ENCODE data around the gene MYRIP.

DNA sequence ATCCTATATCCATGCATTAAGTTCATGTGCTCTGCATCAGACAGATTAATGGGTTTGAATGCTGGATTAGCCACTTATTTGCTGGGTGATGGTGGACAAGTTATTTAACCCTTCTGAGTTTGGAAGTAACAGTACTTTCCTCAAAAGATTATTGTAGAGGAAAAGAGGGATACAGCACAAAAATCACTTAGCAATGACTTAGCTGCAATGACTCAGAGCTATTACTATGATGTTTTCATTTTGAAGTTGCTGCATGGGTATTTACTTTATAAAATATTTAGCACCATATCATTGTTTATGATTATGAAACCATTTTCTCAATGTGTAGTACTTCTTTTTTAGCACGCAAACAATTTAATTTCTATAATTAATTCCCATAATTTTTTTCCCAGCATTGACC lies 248.4 kb downstream of the MYRIP start:
- TF ChIP-seq, protein P1, sequence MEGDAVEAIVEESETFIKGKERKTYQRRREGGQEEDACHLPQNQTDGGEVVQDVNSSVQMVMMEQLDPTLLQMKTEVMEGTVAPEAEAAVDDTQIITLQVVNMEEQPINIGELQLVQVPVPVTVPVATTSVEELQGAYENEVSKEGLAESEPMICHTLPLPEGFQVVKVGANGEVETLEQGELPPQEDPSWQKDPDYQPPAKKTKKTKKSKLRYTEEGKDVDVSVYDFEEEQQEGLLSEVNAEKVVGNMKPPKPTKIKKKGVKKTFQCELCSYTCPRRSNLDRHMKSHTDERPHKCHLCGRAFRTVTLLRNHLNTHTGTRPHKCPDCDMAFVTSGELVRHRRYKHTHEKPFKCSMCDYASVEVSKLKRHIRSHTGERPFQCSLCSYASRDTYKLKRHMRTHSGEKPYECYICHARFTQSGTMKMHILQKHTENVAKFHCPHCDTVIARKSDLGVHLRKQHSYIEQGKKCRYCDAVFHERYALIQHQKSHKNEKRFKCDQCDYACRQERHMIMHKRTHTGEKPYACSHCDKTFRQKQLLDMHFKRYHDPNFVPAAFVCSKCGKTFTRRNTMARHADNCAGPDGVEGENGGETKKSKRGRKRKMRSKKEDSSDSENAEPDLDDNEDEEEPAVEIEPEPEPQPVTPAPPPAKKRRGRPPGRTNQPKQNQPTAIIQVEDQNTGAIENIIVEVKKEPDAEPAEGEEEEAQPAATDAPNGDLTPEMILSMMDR (IDR thresholded peaks at IDR 0.05): no peak
- TF ChIP-seq, protein P2, sequence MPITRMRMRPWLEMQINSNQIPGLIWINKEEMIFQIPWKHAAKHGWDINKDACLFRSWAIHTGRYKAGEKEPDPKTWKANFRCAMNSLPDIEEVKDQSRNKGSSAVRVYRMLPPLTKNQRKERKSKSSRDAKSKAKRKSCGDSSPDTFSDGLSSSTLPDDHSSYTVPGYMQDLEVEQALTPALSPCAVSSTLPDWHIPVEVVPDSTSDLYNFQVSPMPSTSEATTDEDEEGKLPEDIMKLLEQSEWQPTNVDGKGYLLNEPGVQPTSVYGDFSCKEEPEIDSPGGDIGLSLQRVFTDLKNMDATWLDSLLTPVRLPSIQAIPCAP (CRISPR knock-in tag; IDR thresholded peaks at IDR 0.05): no peak
- TF ChIP-seq HMGXB4 (CRISPR knock-in tag; IDR thresholded peaks at IDR 0.05): no peak
- TF ChIP-seq, protein P3, sequence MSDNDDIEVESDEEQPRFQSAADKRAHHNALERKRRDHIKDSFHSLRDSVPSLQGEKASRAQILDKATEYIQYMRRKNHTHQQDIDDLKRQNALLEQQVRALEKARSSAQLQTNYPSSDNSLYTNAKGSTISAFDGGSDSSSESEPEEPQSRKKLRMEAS (CRISPR knock-in tag; IDR thresholded peaks at IDR 0.05): no peak
